ENCODE measurements around the gene TRANK1. TPM values are rescaled to one million over a fixed set of nuclear protein-coding genes. Genes with fewer than 3 reads are reported as not detected.

The TRANK1 gene
- total RNA-seq, 1 experiment from 2014 or later: 10.5 TPM

Other genes with a start within 250 kb of the TRANK1 start
- 0.44 to 0.94 TPM (median 0.55 TPM) in 3 replicates for gene DCLK3, start 180.5 kb downstream of the TRANK1 start, total RNA-seq (2021)
- 8.3 to 11.0 TPM (median 8.8 TPM) in 3 replicates for gene EPM2AIP1, start 48.1 kb upstream of the TRANK1 start, total RNA-seq (2021)
- 46.4 to 47.2 TPM (median 47.2 TPM) in 3 replicates for gene MLH1, start 48.5 kb upstream of the TRANK1 start, total RNA-seq (2021)
- gene LRRFIP2, start 229.5 kb upstream of the TRANK1 start, total RNA-seq (2021): 23.7 to 24.6 TPM (median 23.7 TPM) in 3 replicates

Measured in WTC11 (cell line).